Measurements from ENCODE around the gene MAGOHB. TPM values are rescaled to one million over a fixed set of nuclear protein-coding genes. Genes with fewer than 3 reads are reported as not detected.

Gene MAGOHB
- total and polyA plus RNA-seq, 2 of the 13 experiments (the other 11 are each of a cell fraction or from before 2014, with no cell fraction given) = 7.0 to 49.8 TPM

DNA sequence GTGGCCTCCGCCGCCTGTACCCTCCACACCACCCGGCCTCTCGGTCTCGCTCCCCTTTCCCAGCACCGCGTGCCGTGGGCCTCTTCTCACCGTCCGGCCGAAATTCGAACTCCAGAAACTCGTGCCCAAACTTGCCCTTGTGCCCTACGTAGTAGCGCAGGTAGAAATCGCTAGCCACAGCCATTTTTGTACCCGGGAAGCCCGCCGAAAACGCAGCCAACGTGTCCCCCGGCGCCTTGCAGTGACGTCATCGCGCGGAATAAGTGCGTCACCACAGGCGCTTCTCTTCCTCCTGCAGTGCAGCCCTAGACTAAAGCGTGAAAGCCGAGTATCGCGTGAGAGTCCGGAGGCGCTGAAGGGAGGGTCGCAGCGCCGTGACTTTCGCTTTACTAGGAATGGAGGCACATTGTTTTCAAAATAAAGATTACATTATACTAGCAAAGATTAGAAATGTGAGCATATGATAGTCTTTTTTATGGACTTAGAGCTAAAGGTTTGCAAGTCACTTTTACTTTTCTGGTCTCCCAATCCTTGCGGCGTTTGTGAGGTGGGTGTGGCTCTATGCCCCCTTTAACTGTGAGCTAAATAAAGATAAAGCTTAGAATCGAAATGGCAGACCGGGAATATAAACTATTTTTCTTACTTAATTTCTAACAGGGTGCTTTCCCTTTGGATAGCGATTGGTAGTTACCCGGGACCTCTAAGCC is at the start of gene MAGOHB (continued):
- TF ChIP-seq ZNF160 (CRISPR knock-in tag; IDR thresholded peaks at IDR 0.05) (no peak), HCFC1 (IDR thresholded peaks at IDR 0.05; ENCODE audit: low read depth, low read length) (peak; percentile 76), ZNF451 (CRISPR knock-in tag; IDR thresholded peaks at IDR 0.05) (0 out of 2 replicates have a peak, but pooled peaks have one; percentile 68), TCF7 (IDR thresholded peaks at IDR 0.05; ENCODE audit: low read depth) (no peak), HDAC2 (CRISPR knock-in tag; IDR thresholded peaks at IDR 0.05) (peak; percentile 92), ZNF883 (CRISPR knock-in tag; IDR thresholded peaks at IDR 0.05; ENCODE audit: not compliant biosample characterization) (peak; percentile 89), MTA1 (CRISPR knock-in tag; IDR thresholded peaks at IDR 0.05; ENCODE audit: borderline replicate concordance) (peak; percentile 79; the same call in 1 of the 2 replicates), ARNT2 (CRISPR knock-in tag; IDR thresholded peaks at IDR 0.05; ENCODE audit: low read depth) (peak; percentile 84; the same call in 1 of the 2 replicates), KLF15 (CRISPR knock-in tag; IDR thresholded peaks at IDR 0.05; ENCODE audit: borderline replicate concordance) (no peak), ZBTB1 (CRISPR knock-in tag; IDR thresholded peaks at IDR 0.05; ENCODE audit: borderline replicate concordance) (no peak), NKX3-1 (CRISPR knock-in tag; IDR thresholded peaks at IDR 0.05) (no peak), RBAK (CRISPR knock-in tag; IDR thresholded peaks at IDR 0.05) (no peak), ZC3H4 (CRISPR knock-in tag; IDR thresholded peaks at IDR 0.05; ENCODE audit: borderline replicate concordance) (0 out of 2 replicates have a peak, but pooled peaks have one; percentile 31), HMGA1 (CRISPR knock-in tag; conservative IDR thresholded peaks at IDR 0.05) (no peak), HNRNPL (IDR thresholded peaks at IDR 0.05; ENCODE audit: low read depth, low read length) (no peak)
- TF ChIP-seq, protein P1, sequence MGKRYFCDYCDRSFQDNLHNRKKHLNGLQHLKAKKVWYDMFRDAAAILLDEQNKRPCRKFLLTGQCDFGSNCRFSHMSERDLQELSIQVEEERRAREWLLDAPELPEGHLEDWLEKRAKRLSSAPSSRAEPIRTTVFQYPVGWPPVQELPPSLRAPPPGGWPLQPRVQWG (CRISPR knock-in tag; IDR thresholded peaks at IDR 0.05; ENCODE audit: borderline replicate concordance, low read depth) = no peak
- TF ChIP-seq, protein P2, sequence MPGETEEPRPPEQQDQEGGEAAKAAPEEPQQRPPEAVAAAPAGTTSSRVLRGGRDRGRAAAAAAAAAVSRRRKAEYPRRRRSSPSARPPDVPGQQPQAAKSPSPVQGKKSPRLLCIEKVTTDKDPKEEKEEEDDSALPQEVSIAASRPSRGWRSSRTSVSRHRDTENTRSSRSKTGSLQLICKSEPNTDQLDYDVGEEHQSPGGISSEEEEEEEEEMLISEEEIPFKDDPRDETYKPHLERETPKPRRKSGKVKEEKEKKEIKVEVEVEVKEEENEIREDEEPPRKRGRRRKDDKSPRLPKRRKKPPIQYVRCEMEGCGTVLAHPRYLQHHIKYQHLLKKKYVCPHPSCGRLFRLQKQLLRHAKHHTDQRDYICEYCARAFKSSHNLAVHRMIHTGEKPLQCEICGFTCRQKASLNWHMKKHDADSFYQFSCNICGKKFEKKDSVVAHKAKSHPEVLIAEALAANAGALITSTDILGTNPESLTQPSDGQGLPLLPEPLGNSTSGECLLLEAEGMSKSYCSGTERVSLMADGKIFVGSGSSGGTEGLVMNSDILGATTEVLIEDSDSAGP (CRISPR knock-in tag; IDR thresholded peaks at IDR 0.05; ENCODE audit: borderline replicate concordance) = peak; percentile 88
- TF ChIP-seq, protein P3, sequence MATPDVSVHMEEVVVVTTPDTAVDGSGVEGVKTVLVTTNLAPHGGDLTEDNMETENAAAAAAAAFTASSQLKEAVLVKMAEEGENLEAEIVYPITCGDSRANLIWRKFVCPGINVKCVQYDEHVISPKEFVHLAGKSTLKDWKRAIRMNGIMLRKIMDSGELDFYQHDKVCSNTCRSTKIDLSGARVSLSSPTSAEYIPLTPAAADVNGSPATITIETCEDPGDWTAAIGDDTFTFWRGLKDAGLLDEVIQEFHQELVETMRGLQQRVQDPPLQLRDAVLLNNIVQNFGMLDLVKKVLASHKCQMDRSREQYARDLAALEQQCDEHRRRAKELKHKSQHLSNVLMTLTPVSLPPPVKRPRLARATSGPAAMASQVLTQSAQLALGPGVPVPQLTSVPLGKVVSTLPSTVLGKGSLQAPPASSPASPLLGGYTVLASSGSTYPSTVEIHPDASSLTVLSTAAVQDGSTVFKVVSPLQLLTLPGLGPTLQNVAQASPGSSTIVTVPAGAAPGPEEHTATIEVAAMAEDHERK (CRISPR knock-in tag; IDR thresholded peaks at IDR 0.05; ENCODE audit: low read depth) = peak; percentile 59; the same call in 1 of the 2 replicates
- TF ChIP-seq, protein P4, sequence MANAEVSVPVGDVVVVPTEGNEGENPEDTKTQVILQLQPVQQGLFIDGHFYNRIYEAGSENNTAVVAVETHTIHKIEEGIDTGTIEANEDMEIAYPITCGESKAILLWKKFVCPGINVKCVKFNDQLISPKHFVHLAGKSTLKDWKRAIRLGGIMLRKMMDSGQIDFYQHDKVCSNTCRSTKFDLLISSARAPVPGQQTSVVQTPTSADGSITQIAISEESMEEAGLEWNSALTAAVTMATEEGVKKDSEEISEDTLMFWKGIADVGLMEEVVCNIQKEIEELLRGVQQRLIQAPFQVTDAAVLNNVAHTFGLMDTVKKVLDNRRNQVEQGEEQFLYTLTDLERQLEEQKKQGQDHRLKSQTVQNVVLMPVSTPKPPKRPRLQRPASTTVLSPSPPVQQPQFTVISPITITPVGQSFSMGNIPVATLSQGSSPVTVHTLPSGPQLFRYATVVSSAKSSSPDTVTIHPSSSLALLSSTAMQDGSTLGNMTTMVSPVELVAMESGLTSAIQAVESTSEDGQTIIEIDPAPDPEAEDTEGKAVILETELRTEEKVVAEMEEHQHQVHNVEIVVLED (CRISPR knock-in tag; IDR thresholded peaks at IDR 0.05; ENCODE audit: borderline replicate concordance) = peak; percentile 92
- TF ChIP-seq, protein P5, sequence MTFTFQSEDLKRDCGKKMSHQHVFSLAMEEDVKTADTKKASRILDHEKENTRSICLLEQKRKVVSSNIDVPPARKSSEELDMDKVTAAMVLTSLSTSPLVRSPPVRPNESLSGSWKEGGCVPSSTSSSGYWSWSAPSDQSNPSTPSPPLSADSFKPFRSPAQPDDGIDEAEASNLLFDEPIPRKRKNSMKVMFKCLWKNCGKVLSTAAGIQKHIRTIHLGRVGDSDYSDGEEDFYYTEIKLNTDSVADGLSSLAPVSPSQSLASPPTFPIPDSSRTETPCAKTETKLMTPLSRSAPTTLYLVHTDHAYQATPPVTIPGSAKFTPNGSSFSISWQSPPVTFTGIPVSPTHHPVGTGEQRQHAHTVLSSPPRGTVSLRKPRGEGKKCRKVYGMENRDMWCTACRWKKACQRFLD (CRISPR knock-in tag; IDR thresholded peaks at IDR 0.05; ENCODE audit: borderline replicate concordance) = no peak

Measured in HepG2 (cell line).